HFFc6 (cell line): Measurements from ENCODE around the gene KIRREL3. TPM values are rescaled to one million over a fixed set of nuclear protein-coding genes. Genes with fewer than 3 reads are reported as not detected.

Experiments
- DNase-seq: peaks from one replicate; pipeline ENCODE4 v3.0.0-alpha.2; 2018
- H3K27ac Mint-ChIP-seq: 2 replicates; pipeline ENCODE4 v1.8.0; 2020; ENCODE audit warnings: mild to moderate bottlenecking, mixed read lengths
- H3K27me3 Mint-ChIP-seq: 2 replicates; pipeline ENCODE4 v1.8.0; 2021; ENCODE audit warnings: mild to moderate bottlenecking, moderate library complexity, mixed read lengths; ENCODE audit not compliant: insufficient read depth
- H3K36me3 Mint-ChIP-seq: 2 replicates; pipeline ENCODE4 v1.8.0; 2021; ENCODE audit warnings: low read depth, mixed read lengths
- H3K4me1 Mint-ChIP-seq: 2 replicates; pipeline ENCODE4 v1.8.0; 2020; ENCODE audit warnings: low read depth, mixed read lengths
- H3K4me3 Mint-ChIP-seq: 2 replicates; pipeline ENCODE4 v1.8.0; 2020; ENCODE audit warnings: mild to moderate bottlenecking, moderate library complexity, mixed read lengths
- H3K9me3 Mint-ChIP-seq: 2 replicates; pipeline ENCODE4 v1.8.0; 2020; ENCODE audit warnings: mild to moderate bottlenecking, mixed read lengths
- total RNA-seq, 6 experiments: library from RNA; stranded (reverse); fragmentation: NEBNext Ultra II Directional; extraction: Animal tissue kit (Norgen Biotek cat#: 25700); gene quantifications; 2 replicates in 1 of 6; 3 replicates in 5 of 6; pipeline ENCODE4 v1.2.3, GENCODE V29; 2021
- TF ChIP-seq, protein P1 (sequence below): fragments of 200-600 bp; sonication (generic); IDR thresholded peaks from 2 replicates; pipeline ENCODE4 v1.5.0; 2021; ENCODE audit warnings: antibody characterized with exemption, mild to moderate bottlenecking

The KIRREL3 gene
- total RNA-seq, 6 experiments from 2014 or later = 22.2 to 38.2 (median 33.2) TPM

DNA sequence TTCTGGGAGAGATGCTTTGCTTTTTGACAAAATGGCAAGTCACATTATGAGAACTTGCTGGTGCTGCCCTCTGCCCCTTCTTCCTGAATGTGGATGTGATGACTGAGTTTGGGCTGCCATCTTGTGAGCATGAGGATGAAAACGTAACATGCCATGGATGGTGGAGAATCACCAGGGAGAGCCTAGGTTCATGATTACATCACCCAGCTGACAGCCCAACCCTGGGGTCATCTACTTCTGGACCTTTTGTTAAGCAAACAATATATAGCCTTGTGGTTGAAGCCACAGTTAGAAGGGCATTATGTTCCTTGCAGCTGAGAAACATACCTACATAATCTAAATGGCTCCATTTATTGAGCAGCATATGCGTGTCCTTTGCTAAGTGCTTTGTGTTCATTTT lies 321.5 kb downstream of the KIRREL3 start:
- Mint-ChIP-seq H3K27me3 (no peaks in the 10 kb centered on the region), H3K4me1 (peaks cover 16% of the 10 kb centered on the region), H3K36me3 (peaks cover 13% of the 10 kb centered on the region), H3K27ac (no peak overlapping the region), H3K4me3 (no peak overlapping the region), H3K9me3 (no peaks in the 10 kb centered on the region)
- no peak for DNase-seq
- TF ChIP-seq, protein P1, sequence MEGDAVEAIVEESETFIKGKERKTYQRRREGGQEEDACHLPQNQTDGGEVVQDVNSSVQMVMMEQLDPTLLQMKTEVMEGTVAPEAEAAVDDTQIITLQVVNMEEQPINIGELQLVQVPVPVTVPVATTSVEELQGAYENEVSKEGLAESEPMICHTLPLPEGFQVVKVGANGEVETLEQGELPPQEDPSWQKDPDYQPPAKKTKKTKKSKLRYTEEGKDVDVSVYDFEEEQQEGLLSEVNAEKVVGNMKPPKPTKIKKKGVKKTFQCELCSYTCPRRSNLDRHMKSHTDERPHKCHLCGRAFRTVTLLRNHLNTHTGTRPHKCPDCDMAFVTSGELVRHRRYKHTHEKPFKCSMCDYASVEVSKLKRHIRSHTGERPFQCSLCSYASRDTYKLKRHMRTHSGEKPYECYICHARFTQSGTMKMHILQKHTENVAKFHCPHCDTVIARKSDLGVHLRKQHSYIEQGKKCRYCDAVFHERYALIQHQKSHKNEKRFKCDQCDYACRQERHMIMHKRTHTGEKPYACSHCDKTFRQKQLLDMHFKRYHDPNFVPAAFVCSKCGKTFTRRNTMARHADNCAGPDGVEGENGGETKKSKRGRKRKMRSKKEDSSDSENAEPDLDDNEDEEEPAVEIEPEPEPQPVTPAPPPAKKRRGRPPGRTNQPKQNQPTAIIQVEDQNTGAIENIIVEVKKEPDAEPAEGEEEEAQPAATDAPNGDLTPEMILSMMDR = no peak

DNA sequence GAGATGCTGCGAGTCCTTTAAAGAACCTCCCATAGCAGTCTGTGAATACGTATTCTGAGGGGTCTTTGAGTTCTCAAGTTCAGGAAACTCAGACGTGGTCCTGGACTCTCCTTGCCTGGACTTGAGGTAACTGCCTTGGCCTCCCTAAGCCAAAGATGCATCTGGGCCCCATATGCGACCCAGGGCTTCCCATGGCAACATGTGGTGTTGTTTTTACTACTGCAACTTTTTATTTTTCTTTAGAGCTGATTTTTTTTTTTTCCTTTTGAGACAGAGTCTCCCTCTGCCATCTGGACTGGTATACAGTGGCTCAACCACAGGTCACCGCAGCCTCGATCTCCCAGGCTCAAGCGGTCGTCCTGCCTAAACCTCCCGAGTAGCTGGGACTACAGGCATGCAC lies 324.0 kb downstream of the KIRREL3 start:
- no peak for DNase-seq
- no peaks in the 10 kb centered on the region for H3K9me3 Mint-ChIP-seq
- no peak overlapping the region for H3K27ac Mint-ChIP-seq
- H3K4me3 Mint-ChIP-seq = no peak overlapping the region
- peaks cover 16% of the 10 kb centered on the region for H3K4me1 Mint-ChIP-seq
- peaks cover 12% of the 10 kb centered on the region for H3K36me3 Mint-ChIP-seq
- TF ChIP-seq, protein P1 = no peak
- no peaks in the 10 kb centered on the region for H3K27me3 Mint-ChIP-seq

DNA sequence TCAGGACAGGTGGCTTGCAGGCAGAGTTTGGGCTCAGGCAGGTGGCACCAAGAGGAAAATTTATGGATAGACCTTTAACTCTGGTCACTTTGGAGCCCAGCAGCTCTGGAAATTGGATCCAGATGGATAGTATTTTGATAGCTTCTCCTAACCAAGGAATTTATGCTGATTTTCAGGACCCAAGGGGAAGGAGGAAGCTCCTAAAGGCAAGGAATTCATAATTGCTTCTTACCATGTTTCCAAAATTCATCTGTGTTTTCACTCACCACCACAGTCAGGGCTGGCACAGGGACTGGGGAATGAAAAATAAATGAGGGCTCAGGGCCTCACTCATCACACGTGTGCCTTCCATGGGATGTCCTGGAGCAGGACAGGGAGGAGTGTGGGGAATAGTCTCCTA lies 327.3 kb downstream of the KIRREL3 start:
- Mint-ChIP-seq H3K9me3 (no peaks in the 10 kb centered on the region), H3K4me3 (no peak overlapping the region), H3K27ac (no peak overlapping the region), H3K27me3 (no peaks in the 10 kb centered on the region), H3K4me1 (peaks cover 15% of the 10 kb centered on the region), H3K36me3 (peaks cover 16% of the 10 kb centered on the region)
- TF ChIP-seq, protein P1 = no peak
- no peak for DNase-seq

DNA sequence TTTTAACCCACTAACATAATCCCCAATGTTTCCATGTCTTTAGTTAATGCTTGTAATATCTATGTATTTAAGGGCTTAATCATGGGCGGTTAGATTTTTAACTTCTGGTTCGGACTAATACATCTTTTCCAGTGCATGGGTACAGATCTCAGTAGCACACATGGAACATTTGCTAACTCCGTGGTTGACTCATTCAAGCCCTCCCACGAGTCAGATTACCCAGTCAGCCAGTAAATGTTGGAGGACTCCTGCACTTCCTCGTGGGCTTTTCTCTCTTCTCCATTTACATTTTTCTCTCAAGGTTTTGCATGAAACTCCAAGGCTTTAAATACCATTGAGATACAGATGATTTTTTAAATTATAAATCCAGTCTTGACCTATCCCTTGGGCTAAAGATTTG lies 331.2 kb downstream of the KIRREL3 start:
- no peak overlapping the region for H3K27ac Mint-ChIP-seq
- no peak overlapping the region for H3K4me3 Mint-ChIP-seq
- H3K36me3 Mint-ChIP-seq = peaks cover 14% of the 10 kb centered on the region; the same call in 1 of the 2 replicates
- peaks cover 15% of the 10 kb centered on the region for H3K4me1 Mint-ChIP-seq
- TF ChIP-seq, protein P1 = no peak
- H3K9me3 Mint-ChIP-seq = no peaks in the 10 kb centered on the region
- no peaks in the 10 kb centered on the region for H3K27me3 Mint-ChIP-seq
- DNase-seq = no peak

DNA sequence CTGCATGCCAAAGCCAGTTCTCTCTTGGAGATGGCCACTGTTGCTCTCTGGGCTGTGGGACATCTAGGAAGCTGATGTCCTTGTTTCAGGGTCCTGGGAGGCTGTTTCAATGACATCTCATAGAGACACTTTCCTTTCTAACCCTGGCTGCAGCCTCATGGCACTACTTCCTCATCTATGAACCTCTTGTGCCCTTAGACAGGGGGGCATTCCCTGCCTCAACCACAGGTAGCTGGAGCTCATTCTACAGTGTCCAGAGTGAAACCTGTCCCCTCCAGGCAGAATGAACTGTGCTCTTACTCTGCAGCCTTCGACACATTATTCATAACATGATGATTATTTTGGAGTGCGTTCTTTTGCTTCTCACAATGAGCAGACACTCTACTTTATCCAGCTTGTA lies 335.9 kb downstream of the KIRREL3 start:
- Mint-ChIP-seq H3K27me3 (no peaks in the 10 kb centered on the region), H3K9me3 (no peaks in the 10 kb centered on the region), H3K36me3 (peaks cover 5% of the 10 kb centered on the region; the same call in 1 of the 2 replicates), H3K4me1 (peaks cover 31% of the 10 kb centered on the region), H3K27ac (no peak overlapping the region), H3K4me3 (no peak overlapping the region)
- TF ChIP-seq, protein P1 = no peak
- DNase-seq = no peak
